ENCODE results near the gene RAB11FIP4.
A peak's percentile ranks its signal among the peaks of the same experiment; 100 is the strongest.

RAB11FIP4 gene

GRCh38 chr17:31533546-31534155 lies 142.2 kb downstream of the RAB11FIP4 start (continued):
- no peak for TF ChIP-seq TSHZ1 (tag by site-specific recombination; IDR thresholded peaks at IDR 0.05; ENCODE audit: borderline replicate concordance)
- TF ChIP-seq MYNN (tag by site-specific recombination; IDR thresholded peaks at IDR 0.05; ENCODE audit: borderline replicate concordance): no peak
- no peak for TF ChIP-seq ZNF19 (tag by site-specific recombination; IDR thresholded peaks at IDR 0.05; ENCODE audit: low read depth)
- 0 out of 2 replicates have a peak, but pooled peaks have one; percentile 14 for TF ChIP-seq ZIC2 (tag by site-specific recombination; IDR thresholded peaks at IDR 0.05)
- no peak for TF ChIP-seq WT1 (tag by site-specific recombination; IDR thresholded peaks at IDR 0.05)
- TF ChIP-seq CTCF (tag by site-specific recombination; IDR thresholded peaks at IDR 0.05): 0 out of 2 replicates have a peak, but pooled peaks have one; percentile 54
- no peak for TF ChIP-seq ZNF169 (tag by site-specific recombination; IDR thresholded peaks at IDR 0.05)
- TF ChIP-seq ZNF398 (tag by site-specific recombination; IDR thresholded peaks at IDR 0.05): no peak
- TF ChIP-seq PBX3 (CRISPR knock-in tag; IDR thresholded peaks at IDR 0.05): no peak
- TF ChIP-seq YY1 (tag by site-specific recombination; IDR thresholded peaks at IDR 0.05): no peak
- no peak for TF ChIP-seq ZFP41 (tag by site-specific recombination; IDR thresholded peaks at IDR 0.05; ENCODE audit: borderline replicate concordance)
- TF ChIP-seq ZNF335 (tag by site-specific recombination; conservative IDR thresholded peaks at IDR 0.05): peak; percentile 90
- TF ChIP-seq ZNF677 (tag by site-specific recombination; IDR thresholded peaks at IDR 0.05): no peak
- no peak for TF ChIP-seq ZBTB44 (tag by site-specific recombination; IDR thresholded peaks at IDR 0.05)
- TF ChIP-seq EGR2 (tag by site-specific recombination; IDR thresholded peaks at IDR 0.05; ENCODE audit: low read depth): peak; percentile 97
- no peak for TF ChIP-seq BCL11A (tag by site-specific recombination; IDR thresholded peaks at IDR 0.05; ENCODE audit: low read depth)
- TF ChIP-seq SCRT1 (tag by site-specific recombination; IDR thresholded peaks at IDR 0.05; ENCODE audit: borderline replicate concordance): no peak
- no peak for TF ChIP-seq ZNF544 (tag by site-specific recombination; IDR thresholded peaks at IDR 0.05)
- no peak for TF ChIP-seq ZNF423 (tag by site-specific recombination; IDR thresholded peaks at IDR 0.05)
- no peak for TF ChIP-seq ZNF202 (tag by site-specific recombination; IDR thresholded peaks at IDR 0.05; ENCODE audit: borderline replicate concordance)
- 0 out of 2 replicates have a peak, but pooled peaks have one; percentile 23 for TF ChIP-seq KLF17 (tag by site-specific recombination; IDR thresholded peaks at IDR 0.05)
- no peak for TF ChIP-seq ZNF529 (tag by site-specific recombination; IDR thresholded peaks at IDR 0.05; ENCODE audit: insufficient replicate concordance)
- TF ChIP-seq IKZF3 (tag by site-specific recombination; IDR thresholded peaks at IDR 0.05): no peak
- no peak for TF ChIP-seq TCF7L2 (IDR thresholded peaks at IDR 0.05; ENCODE audit: borderline replicate concordance, low read depth, low read length)
- no peak for TF ChIP-seq ZNF354C (tag by site-specific recombination; IDR thresholded peaks at IDR 0.05; ENCODE audit: borderline replicate concordance, low read depth)
- TF ChIP-seq HOXD13 (CRISPR knock-in tag; IDR thresholded peaks at IDR 0.05; ENCODE audit: borderline replicate concordance): no peak
- TF ChIP-seq ZNF488 (tag by site-specific recombination; IDR thresholded peaks at IDR 0.05): no peak

Measured in HEK293 (cell line).